B cell (primary cell): ENCODE measurements around the gene TP53.

ENCODE experiments used
- EZH2 ChIP-seq: IDR thresholded peaks from 2 replicates; pipeline ENCODE4 v1.6.1; 2012; ENCODE audit warnings: borderline replicate concordance, low read depth, mild to moderate bottlenecking, moderate library complexity, low read length; ENCODE audit not compliant: insufficient read depth, poor library complexity, severe bottlenecking
- TF ChIP-seq, protein P1 (sequence below): fragments of 200-600 bp; IDR thresholded peaks from one replicate; pipeline ENCODE4 v1.8.0; 2022; ENCODE audit warnings: antibody characterized with exemption, mild to moderate bottlenecking

DNA sequence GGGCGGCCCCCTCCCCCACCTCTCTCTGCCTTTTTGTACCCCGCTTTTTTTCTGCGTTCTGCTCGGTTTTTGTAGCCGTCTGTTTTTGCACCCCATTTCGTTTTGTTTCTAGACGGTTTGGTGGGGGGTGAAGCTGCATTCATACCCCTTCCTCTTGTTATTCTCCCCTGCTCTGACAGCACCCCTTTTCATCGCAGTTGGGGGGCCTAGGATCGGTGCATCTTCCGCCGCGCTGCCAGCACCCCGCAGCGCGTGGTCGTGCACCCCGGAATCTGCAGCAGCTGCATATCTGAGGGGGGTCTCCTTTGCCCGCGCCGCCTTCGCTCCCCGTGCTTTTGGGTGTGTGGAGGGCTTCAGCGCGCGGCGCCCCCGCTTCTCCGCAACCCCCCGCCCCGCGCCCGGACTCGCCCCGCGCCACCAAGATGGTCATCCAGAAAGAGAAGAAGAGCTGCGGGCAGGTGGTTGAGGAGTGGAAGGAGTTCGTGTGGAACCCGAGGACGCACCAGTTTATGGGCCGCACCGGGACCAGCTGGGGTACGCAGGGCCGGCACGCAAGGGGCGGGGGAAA is 36.1 kb downstream of the TP53 start:
- TF ChIP-seq, protein P1, sequence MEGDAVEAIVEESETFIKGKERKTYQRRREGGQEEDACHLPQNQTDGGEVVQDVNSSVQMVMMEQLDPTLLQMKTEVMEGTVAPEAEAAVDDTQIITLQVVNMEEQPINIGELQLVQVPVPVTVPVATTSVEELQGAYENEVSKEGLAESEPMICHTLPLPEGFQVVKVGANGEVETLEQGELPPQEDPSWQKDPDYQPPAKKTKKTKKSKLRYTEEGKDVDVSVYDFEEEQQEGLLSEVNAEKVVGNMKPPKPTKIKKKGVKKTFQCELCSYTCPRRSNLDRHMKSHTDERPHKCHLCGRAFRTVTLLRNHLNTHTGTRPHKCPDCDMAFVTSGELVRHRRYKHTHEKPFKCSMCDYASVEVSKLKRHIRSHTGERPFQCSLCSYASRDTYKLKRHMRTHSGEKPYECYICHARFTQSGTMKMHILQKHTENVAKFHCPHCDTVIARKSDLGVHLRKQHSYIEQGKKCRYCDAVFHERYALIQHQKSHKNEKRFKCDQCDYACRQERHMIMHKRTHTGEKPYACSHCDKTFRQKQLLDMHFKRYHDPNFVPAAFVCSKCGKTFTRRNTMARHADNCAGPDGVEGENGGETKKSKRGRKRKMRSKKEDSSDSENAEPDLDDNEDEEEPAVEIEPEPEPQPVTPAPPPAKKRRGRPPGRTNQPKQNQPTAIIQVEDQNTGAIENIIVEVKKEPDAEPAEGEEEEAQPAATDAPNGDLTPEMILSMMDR = no peak
- no peak for TF ChIP-seq EZH2
